Measurements from ENCODE around the gene DOCK2. TPM values are rescaled to one million over a fixed set of nuclear protein-coding genes. Genes with fewer than 3 reads are reported as not detected.
"Not testable (repeated sequence)": the region's sequence is repeated elsewhere in the genome, so short reads cannot be mapped to it uniquely, and the experiment has no call there.

Gene DOCK2
- total RNA-seq, 3 donors from 2014 or later: 13.4 to 43.8 (median 19.8) TPM

GRCh38 chr5:169827769-169828168 lies 190.7 kb downstream of the DOCK2 start:
- Histone ChIP-seq H3K9me3 (no peaks in the 10 kb centered on the region), H3K36me3 (no peaks in the 10 kb centered on the region), H3K4me3 (no peak overlapping the region), H3K4me1 (no peaks in the 10 kb centered on the region), H3K27ac (no peak overlapping the region), H3K27me3 (no peaks in the 10 kb centered on the region)
- TF ChIP-seq, protein P1, sequence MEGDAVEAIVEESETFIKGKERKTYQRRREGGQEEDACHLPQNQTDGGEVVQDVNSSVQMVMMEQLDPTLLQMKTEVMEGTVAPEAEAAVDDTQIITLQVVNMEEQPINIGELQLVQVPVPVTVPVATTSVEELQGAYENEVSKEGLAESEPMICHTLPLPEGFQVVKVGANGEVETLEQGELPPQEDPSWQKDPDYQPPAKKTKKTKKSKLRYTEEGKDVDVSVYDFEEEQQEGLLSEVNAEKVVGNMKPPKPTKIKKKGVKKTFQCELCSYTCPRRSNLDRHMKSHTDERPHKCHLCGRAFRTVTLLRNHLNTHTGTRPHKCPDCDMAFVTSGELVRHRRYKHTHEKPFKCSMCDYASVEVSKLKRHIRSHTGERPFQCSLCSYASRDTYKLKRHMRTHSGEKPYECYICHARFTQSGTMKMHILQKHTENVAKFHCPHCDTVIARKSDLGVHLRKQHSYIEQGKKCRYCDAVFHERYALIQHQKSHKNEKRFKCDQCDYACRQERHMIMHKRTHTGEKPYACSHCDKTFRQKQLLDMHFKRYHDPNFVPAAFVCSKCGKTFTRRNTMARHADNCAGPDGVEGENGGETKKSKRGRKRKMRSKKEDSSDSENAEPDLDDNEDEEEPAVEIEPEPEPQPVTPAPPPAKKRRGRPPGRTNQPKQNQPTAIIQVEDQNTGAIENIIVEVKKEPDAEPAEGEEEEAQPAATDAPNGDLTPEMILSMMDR (IDR thresholded peaks at IDR 0.05): no peak
- TF ChIP-seq POLR2A (IDR thresholded peaks at IDR 0.05) (no peak), POLR2AphosphoS5 (IDR thresholded peaks at IDR 0.05) (no peak)
- no peak for DNase-seq (ENCODE audit: low spot score in 2 of 2)
- intact Hi-C loops (cut with DNase I; ENCODE audit: low total_unique reads): no loop called here

DNA sequence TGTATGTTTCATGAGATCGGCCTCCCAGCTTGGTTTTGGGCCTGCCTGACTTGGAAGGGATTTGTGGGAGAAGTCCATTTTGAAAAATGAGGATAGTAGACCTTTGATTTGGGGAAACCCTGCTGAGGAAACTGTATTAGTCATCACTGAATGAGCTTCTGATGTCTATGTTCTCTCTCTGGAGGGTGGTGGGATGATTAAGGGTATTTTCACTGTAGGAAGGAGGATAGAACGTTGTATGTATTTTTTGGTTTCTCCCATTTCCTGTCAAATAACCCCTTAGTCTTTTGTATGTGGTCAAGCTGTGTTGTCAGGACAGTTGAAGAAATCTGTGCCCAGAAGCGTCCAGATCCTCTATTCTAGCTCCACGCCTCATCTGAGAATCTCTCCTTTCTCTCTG lies 191.3 kb downstream of the DOCK2 start:
- no peaks in the 10 kb centered on the region for H3K9me3 ChIP-seq
- intact Hi-C loops (cut with DNase I; ENCODE audit: low total_unique reads): no loop called here
- H3K36me3 ChIP-seq: no peaks in the 10 kb centered on the region
- DNase-seq (ENCODE audit: low spot score in 2 of 2): no peak
- no peak overlapping the region for H3K4me3 ChIP-seq
- H3K4me1 ChIP-seq: no peaks in the 10 kb centered on the region
- H3K27me3 ChIP-seq: no peaks in the 10 kb centered on the region
- TF ChIP-seq POLR2A (IDR thresholded peaks at IDR 0.05) (no peak), POLR2AphosphoS5 (IDR thresholded peaks at IDR 0.05) (no peak)
- TF ChIP-seq, protein P1 (IDR thresholded peaks at IDR 0.05): no peak
- H3K27ac ChIP-seq: no peak overlapping the region

GRCh38 chr5:169831331-169831730 lies 194.3 kb downstream of the DOCK2 start:
- intact Hi-C loops (cut with DNase I; ENCODE audit: low total_unique reads): no loop called here
- TF ChIP-seq, protein P1 (IDR thresholded peaks at IDR 0.05): no peak
- no peak for TF ChIP-seq POLR2A (IDR thresholded peaks at IDR 0.05)
- no peak for TF ChIP-seq POLR2AphosphoS5 (IDR thresholded peaks at IDR 0.05)
- Histone ChIP-seq H3K9me3 (no peaks in the 10 kb centered on the region), H3K4me1 (no peaks in the 10 kb centered on the region), H3K27me3 (no peaks in the 10 kb centered on the region), H3K36me3 (no peaks in the 10 kb centered on the region), H3K4me3 (no peak overlapping the region), H3K27ac (no peak overlapping the region)
- DNase-seq (ENCODE audit: low spot score in 2 of 2): no peak

DNA sequence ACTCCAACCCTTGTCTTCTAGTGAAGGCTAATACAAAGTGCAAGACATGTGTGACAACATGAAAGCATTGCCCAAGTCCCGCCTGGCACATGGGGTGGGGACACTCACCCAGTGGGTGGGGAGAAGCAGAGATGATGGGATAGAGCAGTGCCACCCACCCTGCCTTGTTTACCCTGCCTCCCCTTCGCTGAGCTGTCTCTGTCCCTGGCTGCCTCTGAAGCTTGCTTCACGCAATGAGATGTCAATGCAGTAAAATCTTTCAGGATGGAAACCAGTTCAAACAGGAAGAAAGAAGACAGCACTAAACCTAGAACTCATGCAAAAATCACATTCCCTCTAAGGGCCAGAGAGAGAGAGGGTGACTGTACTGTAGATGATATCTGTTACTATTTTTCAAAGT lies 195.2 kb downstream of the DOCK2 start:
- intact Hi-C loops (cut with DNase I; ENCODE audit: low total_unique reads): no loop called here
- H3K4me1 ChIP-seq: no peaks in the 10 kb centered on the region
- H3K27ac ChIP-seq: no peak overlapping the region
- H3K9me3 ChIP-seq: no peaks in the 10 kb centered on the region
- TF ChIP-seq POLR2A (IDR thresholded peaks at IDR 0.05): no peak
- TF ChIP-seq, protein P1 (IDR thresholded peaks at IDR 0.05): no peak
- no peak for TF ChIP-seq POLR2AphosphoS5 (IDR thresholded peaks at IDR 0.05)
- no peaks in the 10 kb centered on the region for H3K36me3 ChIP-seq
- no peak for DNase-seq (ENCODE audit: low spot score in 2 of 2)
- no peaks in the 10 kb centered on the region for H3K27me3 ChIP-seq
- H3K4me3 ChIP-seq: no peak overlapping the region

GRCh38 chr5:169832845-169833244 lies 195.8 kb downstream of the DOCK2 start:
- DNase-seq (ENCODE audit: low spot score in 2 of 2): no peak
- no peaks in the 10 kb centered on the region for H3K36me3 ChIP-seq
- H3K4me3 ChIP-seq: no peak overlapping the region
- no peaks in the 10 kb centered on the region for H3K27me3 ChIP-seq
- H3K4me1 ChIP-seq: no peaks in the 10 kb centered on the region
- no peaks in the 10 kb centered on the region for H3K9me3 ChIP-seq
- no peak overlapping the region for H3K27ac ChIP-seq
- intact Hi-C loops (cut with DNase I; ENCODE audit: low total_unique reads): no loop called here
- TF ChIP-seq POLR2A (IDR thresholded peaks at IDR 0.05): no peak
- TF ChIP-seq, protein P1 (IDR thresholded peaks at IDR 0.05): no peak

GRCh38 chr5:169833681-169834292 lies 196.7 kb downstream of the DOCK2 start:
- H3K27ac ChIP-seq; DNase-seq (ENCODE audit: low spot score in 2 of 2); H3K4me3 ChIP-seq; H3K36me3 ChIP-seq; H3K27me3 ChIP-seq; H3K4me1 ChIP-seq; intact Hi-C loops (cut with DNase I; ENCODE audit: low total_unique reads); H3K9me3 ChIP-seq: not testable (repeated sequence)

DNA sequence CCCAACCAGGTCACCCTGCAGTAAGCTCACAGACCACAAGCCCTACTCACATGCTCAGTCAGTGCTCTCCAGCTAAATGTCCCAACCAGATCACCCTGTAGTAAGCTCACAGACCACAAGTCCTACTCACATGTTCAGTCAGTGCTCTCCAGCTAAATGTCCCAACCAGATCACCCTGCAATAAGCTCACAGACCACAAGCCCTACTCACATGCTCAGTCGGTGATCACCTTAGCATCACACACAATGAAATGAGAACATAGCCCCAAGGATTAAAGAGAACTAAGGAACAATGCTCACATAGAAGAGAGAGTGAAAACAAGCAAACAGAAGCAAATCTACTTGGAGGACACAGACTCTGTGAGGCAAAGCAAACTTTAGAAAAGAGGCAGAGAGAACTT lies 197.5 kb downstream of the DOCK2 start:
- H3K27ac ChIP-seq; H3K27me3 ChIP-seq; H3K4me3 ChIP-seq; H3K4me1 ChIP-seq; H3K36me3 ChIP-seq; DNase-seq (ENCODE audit: low spot score in 2 of 2); intact Hi-C loops (cut with DNase I; ENCODE audit: low total_unique reads); H3K9me3 ChIP-seq: not testable (repeated sequence)
